Loucy (cell line): ENCODE measurements around the gene NIPSNAP2.

Source experiments
- H2AFZ ChIP-seq: fragments of 200-600 bp; sonication (generic); 2 replicates; pipeline ENCODE4 v1.6.0; 2016; ENCODE audit warnings: antibody characterized with exemption, mild to moderate bottlenecking, low read length, moderate library complexity
- H3F3A ChIP-seq: fragments of 200-600 bp; 2 replicates; pipeline ENCODE4 v1.6.0; 2016; ENCODE audit warnings: antibody characterized with exemption, low read depth, mild to moderate bottlenecking
- H3K27me3 ChIP-seq: fragments of 200-600 bp; sonication (generic); 2 replicates; pipeline ENCODE4 v1.6.1; 2014; ENCODE audit warnings: low read length, mild to moderate bottlenecking; ENCODE audit not compliant: insufficient read depth, poor library complexity, severe bottlenecking
- H3K36me3 ChIP-seq: fragments of 200-600 bp; sonication (generic); 2 replicates; pipeline ENCODE4 v1.6.1; 2016; ENCODE audit warnings: low read length; ENCODE audit not compliant: insufficient read depth
- H3K4me1 ChIP-seq: fragments of 200-600 bp; sonication (generic); 2 replicates; pipeline ENCODE4 v1.5.1; 2014; ENCODE audit warnings: low read length, mild to moderate bottlenecking; ENCODE audit not compliant: insufficient read depth, poor library complexity, severe bottlenecking
- H3K4me2 ChIP-seq: fragments of 200-600 bp; sonication (generic); 2 replicates; pipeline ENCODE4 v1.6.0; 2014; ENCODE audit warnings: antibody characterized with exemption, low read length, low read depth, mild to moderate bottlenecking; ENCODE audit not compliant: poor library complexity, severe bottlenecking
- H3K4me3 ChIP-seq: fragments of 200-600 bp; sonication (generic); 2 replicates; pipeline ENCODE4 v1.5.1; 2014; ENCODE audit warnings: low read length, mild to moderate bottlenecking, mixed read lengths; ENCODE audit not compliant: poor library complexity, severe bottlenecking
- H3K79me2 ChIP-seq: fragments of 200-600 bp; sonication (generic); 2 replicates; pipeline ENCODE4 v1.6.1; 2014; ENCODE audit warnings: low read length; ENCODE audit not compliant: insufficient read depth
- H3K9ac ChIP-seq: fragments of 200-600 bp; sonication (generic); 2 replicates; pipeline ENCODE4 v1.6.0; 2014; ENCODE audit warnings: mild to moderate bottlenecking, low read depth, low read length, moderate library complexity; ENCODE audit not compliant: poor library complexity, severe bottlenecking
- H3K9me2 ChIP-seq: fragments of 200-600 bp; sonication (generic); replicated peaks from 2 replicates; pipeline ENCODE4 v1.6.1; 2016; ENCODE audit warnings: low read depth, low read length, mixed read lengths
- H3K9me3 ChIP-seq: fragments of 200-600 bp; sonication (generic); 2 replicates; pipeline ENCODE4 v1.6.1; 2014; ENCODE audit warnings: mild to moderate bottlenecking, antibody characterized with exemption, low read length, low read depth; ENCODE audit not compliant: insufficient read depth
- H4K20me1 ChIP-seq: fragments of 200-600 bp; sonication (generic); 2 replicates; pipeline ENCODE4 v1.6.0; 2014; ENCODE audit warnings: antibody characterized with exemption, low read length, mild to moderate bottlenecking; ENCODE audit not compliant: insufficient read depth, poor library complexity, severe bottlenecking
- EZH2phosphoT487 ChIP-seq: fragments of 200-600 bp; IDR thresholded peaks from 2 replicates; pipeline ENCODE4 v1.6.1; 2018; ENCODE audit warnings: antibody characterized with exemption, mild to moderate bottlenecking, moderate library complexity, borderline replicate concordance
- TF ChIP-seq, protein P1 (sequence below): fragments of 200-600 bp; sonication (generic); conservative IDR thresholded peaks from 2 replicates; pipeline ENCODE4 v1.5.1; 2014; ENCODE audit warnings: mild to moderate bottlenecking, antibody characterized with exemption, low read length

NIPSNAP2 gene

GRCh38 chr7:55931421-55932151, 32.8 kb upstream of the NIPSNAP2 start:
- Histone ChIP-seq H4K20me1 (no peaks in the 10 kb centered on the region), H3K9me2 (no peaks in the 10 kb centered on the region), H3K4me2 (no peak overlapping the region), H3K9me3 (no peaks in the 10 kb centered on the region; the same call in 1 of the 2 replicates), H3K4me1 (peaks cover 26% of the 10 kb centered on the region), H3K36me3 (no peaks in the 10 kb centered on the region), H3F3A (peaks cover 5% of the 10 kb centered on the region), H2AFZ (no peak overlapping the region), H3K27me3 (no peaks in the 10 kb centered on the region), H3K9ac (no peak overlapping the region), H3K79me2 (peaks cover 6% of the 10 kb centered on the region; the same call in 1 of the 2 replicates), H3K4me3 (no peak overlapping the region)
- TF ChIP-seq, protein P1, sequence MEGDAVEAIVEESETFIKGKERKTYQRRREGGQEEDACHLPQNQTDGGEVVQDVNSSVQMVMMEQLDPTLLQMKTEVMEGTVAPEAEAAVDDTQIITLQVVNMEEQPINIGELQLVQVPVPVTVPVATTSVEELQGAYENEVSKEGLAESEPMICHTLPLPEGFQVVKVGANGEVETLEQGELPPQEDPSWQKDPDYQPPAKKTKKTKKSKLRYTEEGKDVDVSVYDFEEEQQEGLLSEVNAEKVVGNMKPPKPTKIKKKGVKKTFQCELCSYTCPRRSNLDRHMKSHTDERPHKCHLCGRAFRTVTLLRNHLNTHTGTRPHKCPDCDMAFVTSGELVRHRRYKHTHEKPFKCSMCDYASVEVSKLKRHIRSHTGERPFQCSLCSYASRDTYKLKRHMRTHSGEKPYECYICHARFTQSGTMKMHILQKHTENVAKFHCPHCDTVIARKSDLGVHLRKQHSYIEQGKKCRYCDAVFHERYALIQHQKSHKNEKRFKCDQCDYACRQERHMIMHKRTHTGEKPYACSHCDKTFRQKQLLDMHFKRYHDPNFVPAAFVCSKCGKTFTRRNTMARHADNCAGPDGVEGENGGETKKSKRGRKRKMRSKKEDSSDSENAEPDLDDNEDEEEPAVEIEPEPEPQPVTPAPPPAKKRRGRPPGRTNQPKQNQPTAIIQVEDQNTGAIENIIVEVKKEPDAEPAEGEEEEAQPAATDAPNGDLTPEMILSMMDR = no peak
- TF ChIP-seq EZH2phosphoT487 = no peak

DNA sequence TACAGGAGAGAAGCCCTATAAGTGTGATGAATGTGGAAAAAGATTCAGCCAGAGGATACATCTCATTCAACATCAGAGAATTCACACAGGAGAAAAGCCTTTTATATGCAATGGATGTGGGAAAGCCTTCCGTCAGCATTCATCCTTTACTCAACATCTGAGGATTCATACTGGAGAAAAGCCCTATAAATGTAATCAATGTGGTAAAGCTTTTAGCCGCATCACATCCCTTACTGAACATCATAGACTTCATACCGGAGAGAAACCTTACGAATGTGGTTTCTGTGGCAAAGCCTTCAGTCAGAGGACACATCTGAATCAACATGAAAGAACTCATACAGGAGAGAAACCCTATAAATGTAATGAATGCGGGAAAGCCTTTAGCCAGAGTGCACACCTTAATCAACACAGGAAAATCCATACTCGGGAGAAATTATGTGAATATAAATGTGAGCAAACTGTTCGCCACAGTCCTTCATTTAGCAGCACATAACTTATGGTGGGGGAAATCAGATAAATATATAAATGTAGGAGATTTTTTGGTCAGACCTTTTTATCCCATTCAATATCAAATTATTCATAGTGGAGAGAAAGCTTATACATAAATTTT, 24.8 kb upstream of the NIPSNAP2 start:
- H2AFZ ChIP-seq = no peak overlapping the region
- no peak overlapping the region for H3K4me3 ChIP-seq
- H3K36me3 ChIP-seq = no peaks in the 10 kb centered on the region

DNA sequence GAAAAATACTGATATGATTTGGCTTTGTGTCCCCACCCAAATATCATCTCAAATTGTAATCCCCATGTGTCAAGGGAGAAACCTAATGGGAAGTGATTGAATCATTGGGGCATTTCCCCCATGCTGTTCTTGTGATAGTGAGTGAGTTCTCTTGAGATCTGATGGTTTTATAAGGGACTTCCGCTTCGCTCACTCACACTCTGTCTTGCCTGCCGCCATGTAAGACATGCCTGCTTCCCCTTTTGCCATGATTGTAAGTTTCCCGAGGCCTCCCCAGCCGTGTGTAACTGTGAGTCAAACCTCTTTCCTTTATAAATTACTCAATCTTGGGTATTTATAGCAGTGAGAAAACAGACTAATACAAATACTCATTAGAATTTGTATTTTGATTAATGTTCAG, 17.8 kb upstream of the NIPSNAP2 start:
- Histone ChIP-seq H3K4me1 (no peaks in the 10 kb centered on the region), H3F3A (no peaks in the 10 kb centered on the region), H3K27me3 (no peaks in the 10 kb centered on the region), H3K9me2 (no peaks in the 10 kb centered on the region), H3K4me2 (no peak overlapping the region), H3K9me3 (no peaks in the 10 kb centered on the region; the same call in none of the 2 replicates), H3K4me3 (no peak overlapping the region), H3K36me3 (no peaks in the 10 kb centered on the region), H3K9ac (no peak overlapping the region), H2AFZ (no peak overlapping the region), H3K79me2 (peaks cover 2% of the 10 kb centered on the region; the same call in 1 of the 2 replicates), H4K20me1 (no peaks in the 10 kb centered on the region)
- no peak for TF ChIP-seq EZH2phosphoT487
- TF ChIP-seq, protein P1 = no peak

More for the DNA sequence above, 24.8 kb upstream of the NIPSNAP2 start:
- H3K9me2 ChIP-seq = no peaks in the 10 kb centered on the region
- no peaks in the 10 kb centered on the region for H4K20me1 ChIP-seq
- H3F3A ChIP-seq = no peaks in the 10 kb centered on the region
- H3K4me2 ChIP-seq = no peak overlapping the region
- no peak for TF ChIP-seq EZH2phosphoT487
- TF ChIP-seq, protein P1 = no peak
- H3K79me2 ChIP-seq = no peaks in the 10 kb centered on the region
- H3K9ac ChIP-seq = no peak overlapping the region
- H3K9me3 ChIP-seq = peaks cover 7% of the 10 kb centered on the region; the same call in 1 of the 2 replicates
- H3K4me1 ChIP-seq = no peaks in the 10 kb centered on the region
- H3K27me3 ChIP-seq = no peaks in the 10 kb centered on the region
